BE2C (cell line): ENCODE measurements around the gene GPA33.

Experiments
- DNase-seq: peaks from one replicate; pipeline ENCODE4 v3.0.0-alpha.2; 2020
- H3K27me3 ChIP-seq: fragments of 250-450 bp; sonication (Bioruptor Pico); 2 replicates; pipeline ENCODE4 v1.5.1; 2020; ENCODE audit warnings: mild to moderate bottlenecking
- H3K36me3 ChIP-seq: fragments of 250-450 bp; sonication (Bioruptor Pico); 2 replicates; pipeline ENCODE4 v1.5.1; 2020; ENCODE audit warnings: mild to moderate bottlenecking
- H3K4me1 ChIP-seq: fragments of 250-450 bp; sonication (Bioruptor Pico); 2 replicates; pipeline ENCODE4 v1.5.1; 2020
- H3K4me3 ChIP-seq: 2 replicates; pipeline ENCODE4 v1.5.1; 2011; ENCODE audit warnings: low read depth, low read length
- H3K9me3 ChIP-seq: fragments of 250-450 bp; sonication (Bioruptor Pico); 2 replicates; pipeline ENCODE4 v1.5.1; 2020
- CTCF ChIP-seq: IDR thresholded peaks from 2 replicates; pipeline ENCODE4 v1.5.1; 2012; ENCODE audit warnings: mild to moderate bottlenecking, low read depth, low read length

Gene GPA33

GRCh38 chr1:167081594-167082156 is 8.5 kb downstream of the GPA33 start:
- Histone ChIP-seq H3K27me3 (peaks cover 35% of the 10 kb centered on the region), H3K4me1 (peaks cover 4% of the 10 kb centered on the region; the same call in 1 of the 2 replicates), H3K36me3 (no peaks in the 10 kb centered on the region), H3K4me3 (no peak overlapping the region), H3K9me3 (no peaks in the 10 kb centered on the region)
- no peak for TF ChIP-seq CTCF
- DNase-seq = no peak

GRCh38 chr1:167077868-167078210 is 12.3 kb downstream of the GPA33 start:
- no peak for DNase-seq
- H3K4me3 ChIP-seq = no peak overlapping the region
- H3K36me3 ChIP-seq = no peaks in the 10 kb centered on the region
- H3K4me1 ChIP-seq = no peaks in the 10 kb centered on the region
- TF ChIP-seq CTCF = no peak
- no peaks in the 10 kb centered on the region for H3K9me3 ChIP-seq
- H3K27me3 ChIP-seq = peaks cover 38% of the 10 kb centered on the region

- H3K4me1 ChIP-seq = no peaks in the 10 kb centered on the region
- H3K9me3 ChIP-seq = no peaks in the 10 kb centered on the region
- H3K36me3 ChIP-seq = no peaks in the 10 kb centered on the region
- no peak overlapping the region for H3K4me3 ChIP-seq
- no peak for TF ChIP-seq CTCF
- no peak for DNase-seq
- H3K27me3 ChIP-seq = peaks cover 38% of the 10 kb centered on the region
Measured at GRCh38 chr1:167077128-167077867, 12.9 kb downstream of the GPA33 start.

- no peaks in the 10 kb centered on the region for H3K4me1 ChIP-seq
- H3K27me3 ChIP-seq = peaks cover 37% of the 10 kb centered on the region
- no peaks in the 10 kb centered on the region for H3K36me3 ChIP-seq
- no peak overlapping the region for H3K4me3 ChIP-seq
- no peaks in the 10 kb centered on the region for H3K9me3 ChIP-seq
- no peak for DNase-seq
- no peak for TF ChIP-seq CTCF
Measured at GRCh38 chr1:167076136-167076710, 14.0 kb downstream of the GPA33 start.

- peaks cover 9% of the 10 kb centered on the region; the same call in 1 of the 2 replicates for H3K27me3 ChIP-seq
- no peaks in the 10 kb centered on the region for H3K9me3 ChIP-seq
- H3K4me1 ChIP-seq = no peaks in the 10 kb centered on the region
- no peak for TF ChIP-seq CTCF
- H3K4me3 ChIP-seq = no peak overlapping the region
- H3K36me3 ChIP-seq = no peaks in the 10 kb centered on the region
- DNase-seq = no peak
Measured at GRCh38 chr1:167071286-167071685, 18.9 kb downstream of the GPA33 start.

- DNase-seq = no peak
- peaks cover 9% of the 10 kb centered on the region; the same call in 1 of the 2 replicates for H3K27me3 ChIP-seq
- H3K4me1 ChIP-seq = no peaks in the 10 kb centered on the region
- no peaks in the 10 kb centered on the region for H3K9me3 ChIP-seq
- no peak for TF ChIP-seq CTCF
- H3K36me3 ChIP-seq = no peaks in the 10 kb centered on the region
- H3K4me3 ChIP-seq = no peak overlapping the region
Measured at GRCh38 chr1:167068761-167069160, 21.4 kb downstream of the GPA33 start.
